ENCODE results near the gene ZNF234.

DNA sequence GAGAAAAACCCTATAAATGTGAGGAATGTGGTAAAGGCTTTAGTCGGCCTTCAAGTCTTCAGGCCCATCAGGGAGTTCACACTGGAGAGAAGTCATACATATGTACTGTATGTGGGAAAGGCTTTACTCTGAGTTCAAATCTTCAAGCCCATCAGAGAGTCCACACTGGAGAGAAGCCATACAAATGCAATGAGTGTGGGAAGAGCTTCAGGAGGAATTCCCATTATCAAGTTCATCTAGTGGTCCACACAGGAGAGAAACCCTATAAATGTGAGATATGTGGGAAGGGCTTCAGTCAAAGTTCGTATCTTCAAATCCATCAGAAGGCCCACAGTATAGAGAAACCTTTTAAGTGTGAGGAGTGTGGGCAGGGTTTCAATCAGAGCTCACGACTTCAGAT is 35.2 kb downstream of the ZNF234 start:
- no peak for TF ChIP-seq POLR2AphosphoS5 (IDR thresholded peaks at IDR 0.05)
- TF ChIP-seq CTCF (IDR thresholded peaks at IDR 0.05), result no peak
- TF ChIP-seq POLR2A (IDR thresholded peaks at IDR 0.05), result no peak

Data from stomach (tissue), 4 donors.